Endodermal cell (in vitro differentiated cells): ENCODE data around the gene ABAT. TPM values are rescaled to one million over a fixed set of nuclear protein-coding genes. Genes with fewer than 3 reads are reported as not detected.
"Not testable (repeated sequence)": the region's sequence is repeated elsewhere in the genome, so short reads cannot be mapped to it uniquely, and the experiment has no call there.

Experiments
- DNase-seq: peaks from one replicate; pipeline ENCODE4 v3.0.0-alpha.2; 2017
- H3K27ac ChIP-seq: 2 replicates; pipeline ENCODE4 v1.5.1; 2013; ENCODE audit warnings: mild to moderate bottlenecking, low read depth, low read length, moderate library complexity
- H3K27me3 ChIP-seq: 2 replicates; pipeline ENCODE4 v1.6.1; 2013; ENCODE audit warnings: mild to moderate bottlenecking, low read length, moderate library complexity; ENCODE audit not compliant: insufficient read depth, control insufficient read depth, poor library complexity, severe bottlenecking
- H3K36me3 ChIP-seq: 2 replicates; pipeline ENCODE4 v1.7.0; 2013; ENCODE audit warnings: mild to moderate bottlenecking, low read length, moderate library complexity; ENCODE audit not compliant: control insufficient read depth, insufficient read depth
- H3K4me1 ChIP-seq: one replicate; pipeline ENCODE4 v1.7.0; 2013; ENCODE audit warnings: low read length; ENCODE audit not compliant: control insufficient read depth, insufficient read depth
- H3K4me3 ChIP-seq: 2 replicates; pipeline ENCODE4 v1.5.1; 2013; ENCODE audit warnings: mild to moderate bottlenecking, low read length, moderate library complexity
- H3K9ac ChIP-seq: 2 replicates; pipeline ENCODE4 v1.6.1; 2013; ENCODE audit warnings: mild to moderate bottlenecking, low read length, moderate library complexity; ENCODE audit not compliant: poor library complexity, severe bottlenecking; ENCODE audit errors: extremely low read depth
- H3K9me3 ChIP-seq: 2 replicates; pipeline ENCODE4 v1.6.1; 2013; ENCODE audit warnings: mild to moderate bottlenecking, low read length, moderate library complexity; ENCODE audit not compliant: control insufficient read depth
- H3K27ac Mint-ChIP-seq: 2 replicates; pipeline ENCODE4 v1.8.0; 2020; ENCODE audit warnings: mixed read lengths
- H3K27me3 Mint-ChIP-seq: 2 replicates; pipeline ENCODE4 v1.8.0; 2021; ENCODE audit warnings: mild to moderate bottlenecking, mixed read lengths; ENCODE audit not compliant: insufficient read depth
- H3K36me3 Mint-ChIP-seq: 2 replicates; pipeline ENCODE4 v1.8.0; 2020; ENCODE audit warnings: low read depth, mixed read lengths
- H3K4me1 Mint-ChIP-seq: 2 replicates; pipeline ENCODE4 v1.8.0; 2020; ENCODE audit warnings: mixed read lengths
- H3K4me3 Mint-ChIP-seq: 2 replicates; pipeline ENCODE4 v1.8.0; 2020; ENCODE audit warnings: mild to moderate bottlenecking, moderate library complexity, mixed read lengths
- H3K9me3 Mint-ChIP-seq: 2 replicates; pipeline ENCODE4 v1.8.0; 2020; ENCODE audit warnings: mild to moderate bottlenecking, mixed read lengths
- WGBS, 2 experiments: methylation state at CpG; one replicate each; pipeline versions ENCODE4 v1.1.5 to v1.1.7; 2013; ENCODE audit warnings: missing lambda C conversion rate in 2 of 2, mixed read lengths in 1 of 2; ENCODE audit not compliant: insufficient coverage in 1 of 2, insufficient read length in 1 of 2; 5-methylcytosine and 5-hydroxymethylcytosine counted together
- total RNA-seq, 2 donors: library from RNA; stranded (reverse); fragmentation: NEBNext Ultra II Directional in 1 of 2; extraction: Animal tissue kit (Norgen Biotek cat#: 25700) in 1 of 2; gene quantifications; 2 replicates in 1 of 2; 3 replicates in 1 of 2; pipeline ENCODE4 v1.2.1, GENCODE V29; 2021
- TF ChIP-seq, protein P1 (sequence below): fragments of 200-600 bp; sonication (generic); conservative IDR thresholded peaks from 2 replicates; pipeline ENCODE4 v1.5.0; 2021; ENCODE audit warnings: antibody characterized with exemption, mild to moderate bottlenecking

The ABAT gene
- total RNA-seq, 2 donors from 2014 or later = 9.7 to 13.6 TPM

DNA sequence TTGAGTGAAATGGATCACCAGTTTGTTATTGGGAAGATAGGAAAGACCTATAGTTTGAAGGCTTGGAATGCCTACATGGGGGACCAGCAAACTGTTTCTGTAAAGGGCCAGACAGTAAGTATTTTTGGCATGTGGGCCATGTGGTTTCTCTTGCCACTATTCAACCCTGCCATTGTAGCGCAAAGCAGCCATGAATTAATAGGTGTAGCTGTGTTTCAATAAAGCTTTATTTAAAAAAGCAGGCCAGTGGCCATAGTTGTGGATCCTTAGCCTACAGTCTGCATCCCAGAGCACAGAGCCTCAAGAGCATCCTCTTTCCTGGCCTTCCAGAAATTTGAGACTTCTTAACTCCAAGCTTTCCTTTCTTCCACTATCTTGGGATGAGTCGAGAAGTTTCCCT, 29.3 kb downstream of the ABAT start:
- Histone ChIP-seq H3K27me3 (no peaks in the 10 kb centered on the region), H3K9ac (no peak overlapping the region), H3K4me3 (no peak overlapping the region), H3K9me3 (no peaks in the 10 kb centered on the region), H3K4me1 (no peaks in the 10 kb centered on the region), H3K27ac (no peak overlapping the region), H3K36me3 (no peaks in the 10 kb centered on the region)
- TF ChIP-seq, protein P1, sequence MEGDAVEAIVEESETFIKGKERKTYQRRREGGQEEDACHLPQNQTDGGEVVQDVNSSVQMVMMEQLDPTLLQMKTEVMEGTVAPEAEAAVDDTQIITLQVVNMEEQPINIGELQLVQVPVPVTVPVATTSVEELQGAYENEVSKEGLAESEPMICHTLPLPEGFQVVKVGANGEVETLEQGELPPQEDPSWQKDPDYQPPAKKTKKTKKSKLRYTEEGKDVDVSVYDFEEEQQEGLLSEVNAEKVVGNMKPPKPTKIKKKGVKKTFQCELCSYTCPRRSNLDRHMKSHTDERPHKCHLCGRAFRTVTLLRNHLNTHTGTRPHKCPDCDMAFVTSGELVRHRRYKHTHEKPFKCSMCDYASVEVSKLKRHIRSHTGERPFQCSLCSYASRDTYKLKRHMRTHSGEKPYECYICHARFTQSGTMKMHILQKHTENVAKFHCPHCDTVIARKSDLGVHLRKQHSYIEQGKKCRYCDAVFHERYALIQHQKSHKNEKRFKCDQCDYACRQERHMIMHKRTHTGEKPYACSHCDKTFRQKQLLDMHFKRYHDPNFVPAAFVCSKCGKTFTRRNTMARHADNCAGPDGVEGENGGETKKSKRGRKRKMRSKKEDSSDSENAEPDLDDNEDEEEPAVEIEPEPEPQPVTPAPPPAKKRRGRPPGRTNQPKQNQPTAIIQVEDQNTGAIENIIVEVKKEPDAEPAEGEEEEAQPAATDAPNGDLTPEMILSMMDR = no peak
- Mint-ChIP-seq H3K4me3 (no peak overlapping the region), H3K27ac (no peak overlapping the region), H3K36me3 (no peaks in the 10 kb centered on the region), H3K27me3 (no peaks in the 10 kb centered on the region), H3K9me3 (no peaks in the 10 kb centered on the region), H3K4me1 (no peaks in the 10 kb centered on the region)
- no peak for DNase-seq
- 95 to 100% methylated on average over 1 to 2 of the region's 2 CpGs for WGBS, 2 experiments

DNA sequence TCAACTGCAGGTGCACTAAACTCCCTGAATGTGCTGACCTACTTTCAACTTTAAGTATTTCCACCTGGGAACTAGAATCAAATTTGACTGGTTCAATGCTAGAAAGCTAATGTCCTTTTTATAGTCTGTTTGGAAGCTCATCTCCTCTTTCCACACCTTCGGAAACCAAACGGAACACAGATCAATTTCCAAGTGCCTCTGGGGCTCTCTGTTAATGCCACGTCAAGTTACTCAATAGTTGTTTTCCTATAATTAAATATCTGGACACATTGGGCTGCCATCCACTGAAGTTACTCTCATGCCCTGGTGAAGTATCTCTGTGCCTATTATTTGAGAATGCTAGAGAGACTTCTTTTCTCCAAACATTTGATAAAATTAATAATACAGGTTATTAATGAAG, 29.7 kb downstream of the ABAT start:
- Histone ChIP-seq H3K27me3 (no peaks in the 10 kb centered on the region), H3K9me3 (no peaks in the 10 kb centered on the region), H3K4me3 (no peak overlapping the region), H3K36me3 (no peaks in the 10 kb centered on the region), H3K4me1 (no peaks in the 10 kb centered on the region), H3K9ac (no peak overlapping the region), H3K27ac (no peak overlapping the region)
- no peak overlapping the region for H3K4me3 Mint-ChIP-seq
- no peak overlapping the region for H3K27ac Mint-ChIP-seq
- DNase-seq = no peak
- H3K9me3 Mint-ChIP-seq = no peaks in the 10 kb centered on the region
- WGBS, 2 experiments = 94% methylated on average over 2 to 3 of the region's 3 CpGs
- TF ChIP-seq, protein P1 = no peak
- H3K27me3 Mint-ChIP-seq = no peaks in the 10 kb centered on the region
- no peaks in the 10 kb centered on the region for H3K36me3 Mint-ChIP-seq
- no peaks in the 10 kb centered on the region for H3K4me1 Mint-ChIP-seq

DNA sequence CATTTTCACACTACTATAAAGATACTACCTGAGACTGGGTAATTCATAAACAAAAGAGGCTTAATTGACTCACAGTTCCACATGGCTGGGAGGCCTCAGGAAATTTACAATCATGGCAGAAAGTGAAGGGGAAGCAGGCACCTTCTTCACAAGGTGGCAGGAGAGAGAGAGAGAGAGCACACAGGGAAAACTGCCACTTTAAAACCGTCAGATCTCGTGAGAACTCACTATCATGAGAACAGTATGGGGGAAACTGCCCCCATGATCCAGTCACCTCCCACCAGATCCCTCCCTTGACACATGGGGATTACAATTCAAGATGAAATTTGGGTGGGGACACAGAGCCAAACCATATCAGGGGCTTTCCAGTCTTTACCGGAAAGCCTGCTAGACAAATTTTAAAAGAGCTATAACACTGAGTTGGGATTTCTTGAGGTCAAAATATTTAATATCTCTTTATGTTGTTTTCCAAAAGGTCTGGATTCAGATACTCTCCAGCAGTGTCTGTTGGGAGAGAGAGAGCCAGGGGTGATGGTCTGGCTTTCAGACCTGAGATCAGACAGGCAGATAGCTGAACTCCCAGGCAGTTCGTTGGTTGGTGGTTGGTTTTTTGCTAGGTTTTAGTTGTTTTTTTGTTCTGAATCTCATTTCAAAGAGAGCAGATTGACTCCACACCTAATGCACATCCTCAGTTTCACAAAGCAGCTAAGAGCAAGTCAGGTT, 30.8 kb downstream of the ABAT start:
- not testable (repeated sequence) for H3K4me3 Mint-ChIP-seq, H3K9me3 ChIP-seq, H3K4me3 ChIP-seq, H3K27me3 Mint-ChIP-seq, H3K9me3 Mint-ChIP-seq, H3K4me1 Mint-ChIP-seq, H3K27ac ChIP-seq, H3K4me1 ChIP-seq, H3K9ac ChIP-seq, H3K27me3 ChIP-seq, DNase-seq, H3K27ac Mint-ChIP-seq, H3K36me3 ChIP-seq, H3K36me3 Mint-ChIP-seq
- WGBS, 2 experiments = 0 to 41% methylated on average over 1 to 3 of the region's 4 CpGs

DNA sequence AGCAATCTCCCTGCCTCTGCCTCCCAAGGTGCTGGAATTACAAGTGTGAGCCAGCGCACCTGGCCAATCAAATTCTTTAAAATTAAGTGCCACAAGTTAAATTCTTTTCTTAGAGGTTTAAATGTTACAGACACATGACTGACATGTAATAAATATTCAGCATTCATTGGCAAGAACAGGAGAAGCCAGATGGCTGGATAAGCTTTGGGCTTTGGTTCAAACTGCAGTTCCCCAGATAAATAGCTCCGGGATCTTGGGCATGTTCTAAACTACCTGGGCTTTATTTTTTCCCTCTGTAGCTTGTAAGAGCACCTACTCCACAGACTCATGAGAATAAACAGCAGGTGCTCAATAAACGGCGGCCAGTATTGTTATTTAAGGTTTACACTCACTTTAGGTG, 34.1 kb downstream of the ABAT start:
- Mint-ChIP-seq H3K27ac (no peak overlapping the region), H3K36me3 (no peaks in the 10 kb centered on the region), H3K4me3 (no peak overlapping the region), H3K4me1 (peaks cover 2% of the 10 kb centered on the region), H3K9me3 (no peaks in the 10 kb centered on the region), H3K27me3 (no peaks in the 10 kb centered on the region)
- H3K27me3 ChIP-seq = no peaks in the 10 kb centered on the region
- no peaks in the 10 kb centered on the region for H3K9me3 ChIP-seq
- no peak for DNase-seq
- H3K4me3 ChIP-seq = no peak overlapping the region
- no peaks in the 10 kb centered on the region for H3K4me1 ChIP-seq
- no peak overlapping the region for H3K27ac ChIP-seq
- WGBS, 2 experiments = 67 to 70% methylated on average over 3 to 4 of the region's 4 CpGs
- no peaks in the 10 kb centered on the region for H3K36me3 ChIP-seq
- H3K9ac ChIP-seq = no peak overlapping the region
- TF ChIP-seq, protein P1 = no peak
